Karpas-422 (cell line): ENCODE measurements around the gene CCDC92B. TPM values are rescaled to one million over a fixed set of nuclear protein-coding genes. Genes with fewer than 3 reads are reported as not detected.
"Not testable (repeated sequence)": the region's sequence is repeated elsewhere in the genome, so short reads cannot be mapped to it uniquely, and the experiment has no call there.

Source experiments
- DNase-seq: peaks from one replicate; pipeline ENCODE4 v3.0.0-alpha.2; 2015
- H2AFZ ChIP-seq: fragments of 200-600 bp; sonication (generic); 2 replicates; pipeline ENCODE4 v1.6.1; 2014; ENCODE audit warnings: antibody characterized with exemption, low read length, mixed read lengths
- H3K27ac ChIP-seq: fragments of 200-600 bp; sonication (generic); 2 replicates; pipeline ENCODE4 v1.5.1; 2014; ENCODE audit warnings: mild to moderate bottlenecking, low read length, moderate library complexity
- H3K27me3 ChIP-seq: fragments of 200-600 bp; sonication (generic); 2 replicates; pipeline ENCODE4 v1.6.1; 2014; ENCODE audit warnings: low read length, mixed read lengths
- H3K36me3 ChIP-seq: fragments of 200-600 bp; sonication (generic); 2 replicates; pipeline ENCODE4 v1.6.1; 2014; ENCODE audit warnings: low read length, mixed read lengths; ENCODE audit not compliant: insufficient read depth
- H3K4me1 ChIP-seq: fragments of 200-600 bp; sonication (generic); 2 replicates; pipeline ENCODE4 v1.6.1; 2014; ENCODE audit warnings: mild to moderate bottlenecking, low read length, mixed read lengths
- H3K4me2 ChIP-seq: fragments of 200-600 bp; sonication (generic); 2 replicates; pipeline ENCODE4 v1.6.1; 2014; ENCODE audit warnings: low read length, low read depth, mild to moderate bottlenecking; ENCODE audit not compliant: poor library complexity, severe bottlenecking
- H3K4me3 ChIP-seq: fragments of 200-600 bp; sonication (generic); 2 replicates; pipeline ENCODE4 v1.5.1; 2014; ENCODE audit warnings: mild to moderate bottlenecking, antibody characterized with exemption, low read length, mixed read lengths
- H3K79me2 ChIP-seq: fragments of 200-600 bp; sonication (generic); 2 replicates; pipeline ENCODE4 v1.6.1; 2014; ENCODE audit warnings: mild to moderate bottlenecking, low read length, mixed read lengths
- H3K9ac ChIP-seq: fragments of 200-600 bp; sonication (generic); 2 replicates; pipeline ENCODE4 v1.6.0; 2014; ENCODE audit warnings: low read length
- H3K9me2 ChIP-seq: fragments of 200-600 bp; sonication (generic), shearing (Covaris generic); replicated peaks from 2 replicates; pipeline ENCODE4 v1.6.0; 2014; ENCODE audit warnings: mild to moderate bottlenecking, low read length, moderate library complexity; ENCODE audit not compliant: insufficient read depth
- H3K9me3 ChIP-seq: fragments of 300-700, 200-600 bp; sonication (generic); 2 replicates; pipeline ENCODE4 v1.6.1; 2014; ENCODE audit warnings: low read length, mixed read lengths
- H4K20me1 ChIP-seq: fragments of 200-600 bp; sonication (generic); 2 replicates; pipeline ENCODE4 v1.6.1; 2014; ENCODE audit warnings: mild to moderate bottlenecking, antibody characterized with exemption, low read length, low read depth; ENCODE audit not compliant: insufficient read depth
- total RNA-seq: library from RNA; depleted of rRNA; stranded (reverse); fragments of >200 nt; shearing (Covaris generic); gene quantifications from 2 replicates; pipeline ENCODE4 v1.2.3, GENCODE V29; 2014; ENCODE audit warnings: low replicate concordance

CCDC92B gene
- total RNA-seq, 1 experiment from 2014 or later, result not detected

DNA sequence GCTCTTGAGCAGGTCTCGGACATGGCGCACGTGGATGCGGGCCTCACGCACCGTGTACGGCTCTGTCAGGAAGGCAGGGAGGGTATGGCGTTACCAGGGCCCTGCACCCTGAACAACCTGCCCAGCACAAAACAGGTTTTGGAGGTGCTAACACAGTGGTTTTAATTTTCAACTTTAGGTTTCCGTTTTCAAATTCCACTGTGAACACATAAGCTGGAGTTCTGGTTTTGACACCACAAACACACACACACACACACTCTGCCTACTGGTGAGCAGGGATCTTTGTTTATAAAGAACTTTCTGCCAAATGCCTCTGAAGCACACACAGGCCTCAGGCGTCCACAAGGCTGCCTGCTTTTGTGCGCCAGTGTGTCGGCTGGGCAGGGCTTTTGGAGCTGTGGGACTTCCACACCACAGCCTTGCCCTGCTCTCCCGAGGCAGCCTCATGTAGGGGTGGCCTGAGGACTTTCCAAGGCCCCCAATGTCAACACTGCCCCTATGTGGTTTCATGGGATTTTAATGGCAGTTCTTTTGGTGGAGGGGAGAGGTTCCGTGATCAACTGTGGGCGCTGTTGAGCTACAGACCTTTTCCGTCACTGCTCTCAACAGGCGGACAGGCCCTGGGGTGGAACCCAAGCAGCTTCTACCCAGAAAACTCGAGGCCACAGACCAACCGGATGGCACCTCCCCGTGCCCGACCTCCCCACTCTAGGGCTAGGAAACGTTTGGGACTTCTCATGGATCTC is 47.3 kb downstream of the CCDC92B start:
- Histone ChIP-seq H2AFZ (no peak overlapping the region), H3K4me3 (no peak overlapping the region), H3K9me2 (no peaks in the 10 kb centered on the region), H4K20me1 (peaks cover 27% of the 10 kb centered on the region), H3K4me1 (no peaks in the 10 kb centered on the region), H3K36me3 (peaks cover 11% of the 10 kb centered on the region; the same call in 1 of the 2 replicates), H3K27ac (no peak overlapping the region), H3K79me2 (peaks cover 34% of the 10 kb centered on the region), H3K9ac (no peak overlapping the region), H3K4me2 (no peak overlapping the region), H3K9me3 (no peaks in the 10 kb centered on the region), H3K27me3 (no peaks in the 10 kb centered on the region)
- no peak for DNase-seq

DNA sequence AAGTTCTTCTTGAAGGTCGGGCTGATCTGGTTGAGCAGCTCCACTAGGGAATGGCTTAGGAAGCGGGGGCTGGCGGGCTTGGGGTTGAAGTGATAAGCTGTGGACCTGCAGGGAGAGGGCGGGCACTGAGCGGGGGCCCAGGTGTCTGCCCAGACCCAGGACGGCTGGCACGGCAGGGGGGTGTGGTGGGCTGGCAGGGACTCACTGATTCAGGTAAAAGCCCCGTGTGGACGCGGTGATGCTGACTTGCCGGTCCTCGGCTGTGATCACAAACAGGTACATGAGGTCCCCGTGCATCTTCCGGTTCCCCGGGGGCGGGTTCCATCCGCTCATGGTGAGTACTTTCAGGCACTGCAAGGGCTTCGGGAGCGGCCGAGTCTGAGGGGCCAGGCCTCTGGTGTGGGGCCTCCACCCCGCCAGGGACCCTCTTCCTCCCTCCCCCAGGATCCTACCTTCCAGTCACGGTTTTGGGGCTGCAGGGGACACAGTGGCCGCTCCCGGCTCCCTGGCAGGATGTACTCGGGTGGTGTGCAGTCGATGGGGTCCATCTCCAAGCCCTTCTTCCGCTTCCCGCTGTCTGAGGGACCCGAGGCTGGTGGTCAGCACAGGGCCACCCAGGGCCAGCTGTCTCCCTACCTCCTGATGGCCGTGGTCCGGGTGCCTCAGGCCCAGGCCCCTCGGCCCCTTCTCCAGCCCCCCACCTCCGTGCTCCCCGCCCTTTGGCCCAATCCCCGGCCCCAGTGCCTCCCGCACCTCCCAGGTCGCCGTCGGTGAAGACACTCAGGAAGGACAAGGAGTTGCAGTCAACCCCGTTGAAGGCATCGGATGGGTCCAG is 48.1 kb downstream of the CCDC92B start:
- H3K4me1 ChIP-seq, result no peaks in the 10 kb centered on the region
- H3K9me3 ChIP-seq, result no peaks in the 10 kb centered on the region
- no peak for DNase-seq
- H3K9me2 ChIP-seq, result no peaks in the 10 kb centered on the region
- H3K27ac ChIP-seq, result no peak overlapping the region
- H4K20me1 ChIP-seq, result peaks cover 20% of the 10 kb centered on the region
- H3K27me3 ChIP-seq, result no peaks in the 10 kb centered on the region
- no peak overlapping the region for H3K4me3 ChIP-seq
- no peak overlapping the region for H3K4me2 ChIP-seq
- no peak overlapping the region for H3K9ac ChIP-seq
- H2AFZ ChIP-seq, result no peak overlapping the region
- H3K36me3 ChIP-seq, result peaks cover 11% of the 10 kb centered on the region; the same call in 1 of the 2 replicates
- peaks cover 26% of the 10 kb centered on the region for H3K79me2 ChIP-seq

DNA sequence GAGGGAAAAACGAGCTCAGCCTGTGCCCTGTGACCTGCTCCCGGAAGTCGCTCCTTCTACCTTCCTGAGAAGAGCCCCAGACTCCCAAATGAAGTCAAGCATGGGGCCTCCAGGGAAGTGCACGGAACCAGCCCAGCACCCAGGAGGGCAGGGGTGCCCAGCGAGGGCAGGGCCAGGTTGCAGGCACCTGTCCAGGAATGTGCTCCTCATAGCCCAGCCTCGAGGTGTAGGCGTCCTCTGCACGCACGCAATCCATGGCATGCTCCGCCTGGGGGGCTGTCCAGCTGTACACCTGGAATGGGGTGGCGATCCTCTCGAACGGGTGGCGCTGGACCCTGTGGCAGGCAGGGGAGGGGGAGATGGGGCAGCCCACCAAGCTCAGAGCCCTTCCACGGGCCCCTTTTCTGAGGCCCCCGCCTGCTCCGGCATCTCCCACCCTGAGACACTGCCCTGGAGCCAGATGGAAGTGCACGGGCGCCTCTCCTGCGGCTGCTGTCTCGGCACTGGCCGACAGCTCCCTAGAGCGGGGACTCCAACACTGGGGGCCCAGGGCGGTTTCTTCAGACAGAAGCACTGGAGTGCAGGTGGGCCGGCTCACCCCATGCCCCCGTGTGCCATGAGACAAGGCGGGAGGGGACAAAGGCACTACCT is 48.8 kb downstream of the CCDC92B start:
- H3K9me2 ChIP-seq, result no peaks in the 10 kb centered on the region
- H3K36me3 ChIP-seq, result peaks cover 12% of the 10 kb centered on the region; the same call in 1 of the 2 replicates
- H4K20me1 ChIP-seq, result peaks cover 12% of the 10 kb centered on the region
- no peaks in the 10 kb centered on the region for H3K27me3 ChIP-seq
- no peak overlapping the region for H2AFZ ChIP-seq
- H3K9me3 ChIP-seq, result no peaks in the 10 kb centered on the region
- H3K79me2 ChIP-seq, result peaks cover 19% of the 10 kb centered on the region
- no peak overlapping the region for H3K4me2 ChIP-seq
- no peak for DNase-seq
- H3K4me3 ChIP-seq, result no peak overlapping the region
- no peaks in the 10 kb centered on the region for H3K4me1 ChIP-seq
- no peak overlapping the region for H3K9ac ChIP-seq
- H3K27ac ChIP-seq, result no peak overlapping the region

DNA sequence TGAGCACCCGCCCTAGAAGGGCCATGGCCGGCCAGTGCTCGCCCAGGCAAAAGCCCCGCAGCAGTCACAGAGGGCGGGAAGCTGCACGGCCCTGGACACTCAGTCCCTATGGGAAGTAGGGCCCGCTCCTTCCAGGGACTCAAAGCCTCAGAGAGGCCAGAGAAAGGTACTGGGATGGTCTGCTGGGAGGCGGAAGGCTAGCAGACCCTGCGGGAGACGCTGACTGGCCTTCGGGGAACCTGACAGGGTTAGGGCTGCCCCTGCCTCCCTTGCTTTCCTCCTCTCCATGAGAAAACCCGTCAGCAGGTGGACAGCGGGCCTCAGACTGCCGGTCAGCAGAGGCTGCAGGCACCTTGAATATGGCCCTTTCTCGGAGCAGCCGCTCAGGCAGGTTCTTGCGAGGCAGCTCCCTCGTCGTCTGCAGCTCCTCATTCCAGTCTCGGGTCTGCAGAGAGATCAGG is 49.4 kb downstream of the CCDC92B start:
- Histone ChIP-seq H3K79me2 (peaks cover 13% of the 10 kb centered on the region), H3K4me2 (no peak overlapping the region), H3K4me1 (no peaks in the 10 kb centered on the region), H3K9me2 (no peaks in the 10 kb centered on the region), H3K27me3 (no peaks in the 10 kb centered on the region), H3K36me3 (peaks cover 10% of the 10 kb centered on the region; the same call in 1 of the 2 replicates), H3K9me3 (no peaks in the 10 kb centered on the region), H3K4me3 (no peak overlapping the region), H3K9ac (no peak overlapping the region), H2AFZ (no peak overlapping the region), H3K27ac (no peak overlapping the region), H4K20me1 (peaks cover 6% of the 10 kb centered on the region; the same call in 1 of the 2 replicates)
- DNase-seq, result no peak

DNA sequence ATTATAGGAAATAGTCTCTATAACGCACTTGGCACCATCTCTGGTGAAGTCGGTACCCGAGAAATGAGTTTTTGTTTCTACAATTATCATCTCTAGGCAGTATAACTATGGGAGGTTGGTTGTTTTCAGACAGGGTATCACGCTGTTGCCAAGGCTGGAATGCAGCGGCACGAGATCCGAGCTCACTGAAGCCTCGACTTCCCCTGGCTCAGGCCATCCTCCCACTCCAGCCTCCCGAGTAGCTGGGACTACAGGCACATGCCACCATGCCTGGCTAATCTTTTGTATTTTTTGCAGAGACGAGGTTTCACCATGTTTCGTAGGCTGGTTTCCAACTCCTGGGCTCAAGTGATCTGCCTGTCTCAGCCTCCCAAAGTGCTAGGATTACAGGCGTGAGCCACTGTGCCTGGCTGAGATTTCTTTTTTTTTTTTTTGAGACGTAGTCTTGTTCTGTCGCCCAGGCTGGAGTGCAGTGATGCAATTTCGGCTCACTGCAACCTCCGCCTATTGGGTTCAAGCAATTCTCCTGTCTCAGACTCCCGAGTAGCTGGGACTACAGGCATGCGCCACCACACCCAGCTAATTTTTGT is 50.1 kb downstream of the CCDC92B start:
- H3K36me3 ChIP-seq, result peaks cover 10% of the 10 kb centered on the region; the same call in 1 of the 2 replicates
- not testable (repeated sequence) for H3K4me3 ChIP-seq, H4K20me1 ChIP-seq, H3K27ac ChIP-seq, H3K4me2 ChIP-seq, DNase-seq, H3K27me3 ChIP-seq, H3K4me1 ChIP-seq, H3K9ac ChIP-seq, H3K79me2 ChIP-seq, H2AFZ ChIP-seq, H3K9me3 ChIP-seq, H3K9me2 ChIP-seq

DNA sequence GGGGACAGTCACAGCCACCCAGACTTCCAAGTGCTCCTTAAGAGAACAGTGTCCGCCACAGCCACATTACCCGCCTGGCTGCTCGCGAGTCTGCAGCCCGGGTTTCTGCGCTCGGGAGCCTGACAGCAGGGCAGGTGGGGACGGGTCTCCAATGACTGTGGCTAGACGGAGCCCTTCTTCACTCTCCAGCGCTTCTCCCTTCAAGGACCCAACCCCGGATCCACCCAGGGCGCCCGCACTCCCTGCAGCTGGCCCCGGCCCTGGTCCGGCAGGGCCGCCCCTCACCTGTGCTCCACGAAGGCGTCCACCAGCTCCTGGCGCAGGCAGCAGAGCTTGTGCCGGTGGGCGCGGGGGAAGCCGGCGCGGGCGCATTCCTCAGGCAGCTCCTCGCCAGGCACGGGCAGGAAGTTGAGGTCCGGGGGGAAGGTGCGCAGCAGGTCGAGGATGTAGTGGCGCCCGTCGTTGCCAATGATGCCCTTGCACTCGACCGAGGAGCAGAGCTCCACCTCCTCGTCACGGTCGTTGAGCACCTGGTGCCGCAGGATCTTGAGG is 51.8 kb downstream of the CCDC92B start:
- Histone ChIP-seq H3K9ac (no peak overlapping the region), H3K4me2 (no peak overlapping the region), H2AFZ (no peak overlapping the region), H3K9me2 (no peaks in the 10 kb centered on the region), H3K4me1 (no peaks in the 10 kb centered on the region), H3K79me2 (no peaks in the 10 kb centered on the region), H3K4me3 (no peak overlapping the region), H3K36me3 (peaks cover 10% of the 10 kb centered on the region; the same call in 1 of the 2 replicates), H4K20me1 (no peaks in the 10 kb centered on the region; the same call in 1 of the 2 replicates), H3K9me3 (no peaks in the 10 kb centered on the region), H3K27ac (no peak overlapping the region), H3K27me3 (no peaks in the 10 kb centered on the region)
- no peak for DNase-seq

DNA sequence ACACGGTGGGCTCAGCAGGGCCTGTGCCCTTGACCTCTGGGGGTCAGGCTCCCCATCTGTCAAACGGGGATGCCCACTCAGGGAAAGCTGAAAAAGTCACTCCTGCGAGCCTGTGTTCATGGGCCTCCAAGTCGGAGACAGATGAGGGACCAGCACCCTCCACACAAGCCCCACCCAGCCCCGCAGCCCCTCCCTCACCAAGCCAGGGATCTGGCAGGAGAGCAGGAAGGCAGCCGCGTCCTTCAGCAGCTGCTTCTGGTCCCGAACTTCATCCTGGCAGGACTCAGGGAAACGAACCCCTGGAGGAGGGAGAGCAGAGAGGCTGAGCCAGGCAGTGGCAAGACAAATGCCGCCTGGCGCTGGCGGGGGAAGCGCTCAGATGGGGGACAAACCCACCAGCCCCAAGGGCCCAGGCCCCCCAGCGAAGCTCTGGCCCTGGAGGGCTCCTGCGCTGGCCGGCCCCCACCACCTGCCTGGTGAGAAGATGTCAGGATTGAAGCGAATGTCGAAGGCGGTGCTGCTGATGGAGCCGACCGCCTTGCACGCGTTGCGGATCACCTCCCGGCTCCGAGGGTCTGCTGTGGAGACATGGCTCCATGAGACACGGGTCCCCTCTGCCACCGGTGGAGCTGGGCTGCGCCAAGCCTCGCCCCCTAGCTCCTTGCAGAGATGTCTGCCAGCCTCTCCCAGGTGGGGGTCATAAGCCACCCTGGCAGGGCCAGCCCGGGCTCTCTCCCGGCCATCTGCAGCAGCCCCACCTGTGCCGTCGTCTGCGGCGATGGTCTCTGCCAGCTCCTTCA is 53.3 kb downstream of the CCDC92B start:
- no peaks in the 10 kb centered on the region for H3K9me3 ChIP-seq
- H4K20me1 ChIP-seq, result no peaks in the 10 kb centered on the region; the same call in 1 of the 2 replicates
- no peak overlapping the region for H3K4me2 ChIP-seq
- no peak for DNase-seq
- H3K9ac ChIP-seq, result no peak overlapping the region
- H3K36me3 ChIP-seq, result peaks cover 10% of the 10 kb centered on the region; the same call in 1 of the 2 replicates
- no peaks in the 10 kb centered on the region for H3K79me2 ChIP-seq
- H3K27me3 ChIP-seq, result no peaks in the 10 kb centered on the region
- H3K4me1 ChIP-seq, result no peaks in the 10 kb centered on the region
- H2AFZ ChIP-seq, result no peak overlapping the region
- no peak overlapping the region for H3K4me3 ChIP-seq
- H3K9me2 ChIP-seq, result no peaks in the 10 kb centered on the region
- no peak overlapping the region for H3K27ac ChIP-seq
